H1 (cell line): ENCODE results near the gene CDC42SE2.

Experiments
- BCL11A ChIP-seq, 2 experiments: IDR thresholded peaks; one replicate each; pipeline ENCODE4 v1.6.1; 2011; ENCODE audit warnings: low read depth in 2 of 2, low read length in 2 of 2, mild to moderate bottlenecking in 2 of 2
- CHD1 ChIP-seq: IDR thresholded peaks from 2 replicates; pipeline ENCODE4 v1.6.1; 2012; ENCODE audit warnings: low read depth, low read length, improper control_type of control experiment
- MAFK ChIP-seq: IDR thresholded peaks from 2 replicates; pipeline ENCODE4 v1.6.1; 2012; ENCODE audit warnings: low read depth, mild to moderate bottlenecking, improper control_type of control experiment, low read length
- POLR2A ChIP-seq, 2 experiments: IDR thresholded peaks; 1 replicate in 1 of 2; 2 replicates in 1 of 2; pipeline ENCODE4 v1.6.1; 2011; ENCODE audit warnings: low read depth in 2 of 2, low read length in 2 of 2, mild to moderate bottlenecking in 2 of 2; ENCODE audit errors: control extremely low read depth in 1 of 2
- POLR2AphosphoS5 ChIP-seq: IDR thresholded peaks from 2 replicates; pipeline ENCODE4 v1.6.1; 2011; ENCODE audit warnings: low read depth, low read length
- RAD21 ChIP-seq, 2 experiments: IDR thresholded peaks in 1 of 2; conservative IDR thresholded peaks in 1 of 2; 2 replicates each; pipeline ENCODE4 v1.6.1; 2011; ENCODE audit warnings: low read depth in 2 of 2, low read length in 2 of 2, improper control_type of control experiment in 1 of 2, inconsistent platforms in 1 of 2, mild to moderate bottlenecking in 1 of 2, moderate library complexity in 1 of 2
- SIN3A ChIP-seq, 2 experiments: IDR thresholded peaks in 1 of 2; conservative IDR thresholded peaks in 1 of 2; 2 replicates each; pipeline ENCODE4 v1.6.1; 2011 to 2012; ENCODE audit warnings: low read length in 2 of 2, improper control_type of control experiment in 1 of 2, low read depth in 1 of 2, mild to moderate bottlenecking in 1 of 2
- SUZ12 ChIP-seq: fragments of 200-600 bp; sonication (generic); IDR thresholded peaks from 2 replicates; pipeline ENCODE4 v1.6.1; 2012; ENCODE audit warnings: mild to moderate bottlenecking, inconsistent platforms, low read length, moderate library complexity, mixed read lengths
- TAF7 ChIP-seq: optimal IDR thresholded peaks from 2 replicates; pipeline ENCODE3; 2011; ENCODE audit warnings: low read depth, mild to moderate bottlenecking, inconsistent platforms, low read length, moderate library complexity, borderline replicate concordance
- TEAD4 ChIP-seq: IDR thresholded peaks from 2 replicates; pipeline ENCODE4 v1.6.1; 2012; ENCODE audit warnings: low read depth, low read length, inconsistent platforms, mixed read lengths
- YY1 ChIP-seq: IDR thresholded peaks from 2 replicates; pipeline ENCODE4 v1.6.1; 2011; ENCODE audit warnings: low read depth, mild to moderate bottlenecking, low read length
- TF ChIP-seq, protein P1 (sequence below), 3 experiments: IDR thresholded peaks; 1 replicate in 2 of 3; 2 replicates in 1 of 3; pipeline versions ENCODE4 v1.5.1 to v1.6.1; 2011; ENCODE audit warnings: low read length in 3 of 3, mild to moderate bottlenecking in 3 of 3, inconsistent platforms in 2 of 3, low read depth in 1 of 3, moderate library complexity in 1 of 3; ENCODE audit not compliant: insufficient read depth in 1 of 3; ENCODE audit errors: control extremely low read depth in 1 of 3
- TF ChIP-seq, protein P2 (sequence below): IDR thresholded peaks from 2 replicates; pipeline ENCODE4 v1.6.1; 2011; ENCODE audit warnings: low read length, improper control_type of control experiment

DNA sequence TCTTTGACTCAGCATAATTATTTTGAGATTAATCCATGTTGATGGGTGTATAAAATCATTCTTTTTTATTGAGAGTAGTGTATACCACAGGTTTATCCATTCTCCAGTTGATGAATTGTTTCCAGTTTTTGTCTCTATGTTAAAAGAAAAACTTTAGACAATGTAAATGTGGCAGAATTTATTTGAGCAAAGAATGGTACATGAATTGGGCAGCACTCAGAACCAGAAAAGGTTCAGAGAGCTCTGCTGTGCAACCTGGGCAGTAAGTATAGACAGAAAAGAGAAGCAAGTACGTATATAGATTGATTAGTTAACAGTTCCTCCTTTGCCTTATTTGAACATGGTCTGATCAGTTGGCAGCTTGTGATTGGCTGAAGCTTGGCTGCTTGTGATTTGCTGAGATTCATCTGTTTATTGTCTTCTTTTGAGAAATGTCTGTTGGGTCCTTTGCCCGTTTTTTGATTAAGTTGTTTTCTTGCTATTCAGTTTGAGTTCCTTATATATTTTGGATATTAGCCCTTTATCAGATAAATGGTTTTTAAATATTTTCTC lies 41.4 kb downstream of the CDC42SE2 start:
- TF ChIP-seq, protein P1, sequence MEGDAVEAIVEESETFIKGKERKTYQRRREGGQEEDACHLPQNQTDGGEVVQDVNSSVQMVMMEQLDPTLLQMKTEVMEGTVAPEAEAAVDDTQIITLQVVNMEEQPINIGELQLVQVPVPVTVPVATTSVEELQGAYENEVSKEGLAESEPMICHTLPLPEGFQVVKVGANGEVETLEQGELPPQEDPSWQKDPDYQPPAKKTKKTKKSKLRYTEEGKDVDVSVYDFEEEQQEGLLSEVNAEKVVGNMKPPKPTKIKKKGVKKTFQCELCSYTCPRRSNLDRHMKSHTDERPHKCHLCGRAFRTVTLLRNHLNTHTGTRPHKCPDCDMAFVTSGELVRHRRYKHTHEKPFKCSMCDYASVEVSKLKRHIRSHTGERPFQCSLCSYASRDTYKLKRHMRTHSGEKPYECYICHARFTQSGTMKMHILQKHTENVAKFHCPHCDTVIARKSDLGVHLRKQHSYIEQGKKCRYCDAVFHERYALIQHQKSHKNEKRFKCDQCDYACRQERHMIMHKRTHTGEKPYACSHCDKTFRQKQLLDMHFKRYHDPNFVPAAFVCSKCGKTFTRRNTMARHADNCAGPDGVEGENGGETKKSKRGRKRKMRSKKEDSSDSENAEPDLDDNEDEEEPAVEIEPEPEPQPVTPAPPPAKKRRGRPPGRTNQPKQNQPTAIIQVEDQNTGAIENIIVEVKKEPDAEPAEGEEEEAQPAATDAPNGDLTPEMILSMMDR (IDR thresholded peaks at IDR 0.05; ENCODE audit: control extremely low read depth in 1 of 3, insufficient read depth in 1 of 3, low read depth in 1 of 3, low read length in 3 of 3): no peak
- TF ChIP-seq, protein P2, sequence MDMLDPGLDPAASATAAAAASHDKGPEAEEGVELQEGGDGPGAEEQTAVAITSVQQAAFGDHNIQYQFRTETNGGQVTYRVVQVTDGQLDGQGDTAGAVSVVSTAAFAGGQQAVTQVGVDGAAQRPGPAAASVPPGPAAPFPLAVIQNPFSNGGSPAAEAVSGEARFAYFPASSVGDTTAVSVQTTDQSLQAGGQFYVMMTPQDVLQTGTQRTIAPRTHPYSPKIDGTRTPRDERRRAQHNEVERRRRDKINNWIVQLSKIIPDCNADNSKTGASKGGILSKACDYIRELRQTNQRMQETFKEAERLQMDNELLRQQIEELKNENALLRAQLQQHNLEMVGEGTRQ: no peak
- no peak for TF ChIP-seq RAD21 (IDR thresholded peaks at IDR 0.05 in 1 of 2, conservative IDR thresholded peaks at IDR 0.05 in 1 of 2; ENCODE audit: low read depth in 2 of 2, low read length in 2 of 2)
- TF ChIP-seq TAF7: no peak
- no peak for TF ChIP-seq YY1
- no peak for TF ChIP-seq POLR2A (IDR thresholded peaks at IDR 0.05; ENCODE audit: control extremely low read depth in 1 of 2, low read depth in 2 of 2, low read length in 2 of 2)
- no peak for TF ChIP-seq POLR2AphosphoS5
- TF ChIP-seq CHD1: no peak
- no peak for TF ChIP-seq MAFK
- no peak for TF ChIP-seq TEAD4
- no peak for TF ChIP-seq SIN3A (conservative IDR thresholded peaks at IDR 0.05 in 1 of 2, IDR thresholded peaks at IDR 0.05 in 1 of 2; ENCODE audit: low read depth in 1 of 2, low read length in 2 of 2)
- TF ChIP-seq SUZ12: no peak
- TF ChIP-seq BCL11A (IDR thresholded peaks at IDR 0.05; ENCODE audit: low read depth in 2 of 2, low read length in 2 of 2): no peak
